ENCODE measurements around the gene ABHD17A. TPM values are rescaled to one million over a fixed set of nuclear protein-coding genes. Genes with fewer than 3 reads are reported as not detected.

The ABHD17A gene
- total and polyA plus RNA-seq, 9 of the 15 experiments (the other 6 are each of a cell fraction or from before 2014, with no cell fraction given): 0.04 to 135 (median 21.8) TPM; not detected in 1

GRCh38 chr19:1862068-1862423 is 23.2 kb downstream of the ABHD17A start (continued):
- TF ChIP-seq ZFX (CRISPR knock-in tag; IDR thresholded peaks at IDR 0.05) (peak; percentile 52), FIP1L1 (IDR thresholded peaks at IDR 0.05; ENCODE audit: low read depth, low read length, poor library complexity, severe bottlenecking) (peak; percentile 34), HDAC3 (IDR thresholded peaks at IDR 0.05; ENCODE audit: borderline replicate concordance, partially characterized antibody) (no peak), TEAD4 (IDR thresholded peaks at IDR 0.05; ENCODE audit: low read length) (no peak), TEAD4 (CRISPR knock-in tag; IDR thresholded peaks at IDR 0.05; ENCODE audit: borderline replicate concordance) (0 out of 2 replicates have a peak, but pooled peaks have one; percentile 63), ILF3 (IDR thresholded peaks at IDR 0.05; ENCODE audit: borderline replicate concordance) (no peak), ZBTB7A (IDR thresholded peaks at IDR 0.05; ENCODE audit: borderline replicate concordance, control insufficient read depth, low read depth, low read length) (peak; percentile 24; the same call in 1 of the 2 replicates), CTCF (IDR thresholded peaks at IDR 0.05 in 2 of 3, conservative IDR thresholded peaks at IDR 0.05 in 1 of 3; ENCODE audit: insufficient read depth in 2 of 3, low read depth in 1 of 3, low read length in 3 of 3) (no peak)
- TF ChIP-seq, protein P1, sequence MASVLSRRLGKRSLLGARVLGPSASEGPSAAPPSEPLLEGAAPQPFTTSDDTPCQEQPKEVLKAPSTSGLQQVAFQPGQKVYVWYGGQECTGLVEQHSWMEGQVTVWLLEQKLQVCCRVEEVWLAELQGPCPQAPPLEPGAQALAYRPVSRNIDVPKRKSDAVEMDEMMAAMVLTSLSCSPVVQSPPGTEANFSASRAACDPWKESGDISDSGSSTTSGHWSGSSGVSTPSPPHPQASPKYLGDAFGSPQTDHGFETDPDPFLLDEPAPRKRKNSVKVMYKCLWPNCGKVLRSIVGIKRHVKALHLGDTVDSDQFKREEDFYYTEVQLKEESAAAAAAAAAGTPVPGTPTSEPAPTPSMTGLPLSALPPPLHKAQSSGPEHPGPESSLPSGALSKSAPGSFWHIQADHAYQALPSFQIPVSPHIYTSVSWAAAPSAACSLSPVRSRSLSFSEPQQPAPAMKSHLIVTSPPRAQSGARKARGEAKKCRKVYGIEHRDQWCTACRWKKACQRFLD (CRISPR knock-in tag; IDR thresholded peaks at IDR 0.05): 0 out of 2 replicates have a peak, but pooled peaks have one; percentile 9

Data from K562 (cell line).